K562 (cell line): ENCODE results near the gene LTA. TPM values are rescaled to one million over a fixed set of nuclear protein-coding genes. Genes with fewer than 3 reads are reported as not detected.

ENCODE experiments used
- CHCHD3 ChIP-seq: fragments of 250-450 bp; sonication (Bioruptor Pico); IDR thresholded peaks from 2 replicates; pipeline ENCODE4 v2.1.2; 2022; ENCODE audit warnings: mild to moderate bottlenecking
- DDX20 ChIP-seq: fragments of 450-650 bp; IDR thresholded peaks from 2 replicates; pipeline ENCODE4 v1.6.1; 2016; ENCODE audit warnings: missing genetic modification characterization, low read depth, mild to moderate bottlenecking, missing compliant biosample characterization, moderate library complexity
- DMBX1 ChIP-seq: fragments of 250-450 bp; sonication (Bioruptor Pico); IDR thresholded peaks from 2 replicates; pipeline ENCODE4 v1.8.0; 2022; ENCODE audit warnings: inconsistent platforms, mild to moderate bottlenecking, moderate library complexity, borderline replicate concordance
- FUS ChIP-seq: fragments of 200-400 bp; formaldehyde crosslinking; optimal IDR thresholded peaks from 2 replicates; pipeline ENCODE3; 2017; ENCODE audit warnings: low read depth, low read length
- RHOXF2B ChIP-seq: fragments of 250-450 bp; sonication (Bioruptor Pico); conservative IDR thresholded peaks from 2 replicates; pipeline ENCODE4 v1.5.1; 2021
- STAG1 ChIP-seq: sonication (generic); formaldehyde crosslinking; IDR thresholded peaks from 2 replicates; pipeline ENCODE4 v1.5.0; 2020; ENCODE audit warnings: missing genetic modification reagents, borderline replicate concordance
- polyA plus RNA-seq, 8 experiments: library from polyadenylated mRNA; depleted of rRNA in 4 of 8; stranded (reverse) in 5 of 8; unstranded in 3 of 8; fragments of >200 nt; fragmentation: Nextera tagmentation in 2 of 8; fragmentation: Illumina TruSeq in 1 of 8; extraction: Ambion mirVana in 2 of 8; extraction: Trizol in 1 of 8; gene quantifications; 2 replicates each; pipeline versions ENCODE4 v1.2.1 to v1.2.3, GENCODE V29; 2011 to 2014; ENCODE audit warnings: inconsistent platforms in 1 of 8, missing spikeins in 1 of 8
- total RNA-seq, 7 experiments: library from RNA; depleted of rRNA in 6 of 7; stranded (reverse); fragments of >200 nt in 6 of 7; fragmentation: Illumina TruSeq in 2 of 7; extraction: Trizol in 2 of 7; gene quantifications; 2 replicates each; pipeline versions ENCODE4 v1.2.1 to v1.2.3, GENCODE V29; 2011 to 2021; ENCODE audit warnings: low replicate concordance in 1 of 7
- TF ChIP-seq, protein P1 (sequence below): fragments of 450-650 bp; IDR thresholded peaks from 2 replicates; pipeline ENCODE4 v1.6.1; 2017; ENCODE audit warnings: antibody characterized with exemption, mild to moderate bottlenecking
- TF ChIP-seq, protein P2 (sequence below): sonication (generic); formaldehyde crosslinking; IDR thresholded peaks from 2 replicates; pipeline ENCODE4 v1.5.0; 2020; ENCODE audit warnings: missing genetic modification reagents
- TF ChIP-seq, protein P3 (sequence below), 2 experiments: fragments of 450-650 bp in 1 of 2; sonication (generic) in 1 of 2; formaldehyde crosslinking; conservative IDR thresholded peaks; 2 replicates each; pipeline versions ENCODE4 v1.4.0 to v1.8.1; 2020 to 2022; ENCODE audit warnings: mild to moderate bottlenecking in 1 of 2, missing genetic modification reagents in 1 of 2
- TF ChIP-seq, protein P4 (sequence below): fragments of 250-450 bp; sonication (Bioruptor Pico); IDR thresholded peaks from 2 replicates; pipeline ENCODE4 v1.5.0; 2021; ENCODE audit warnings: mild to moderate bottlenecking, borderline replicate concordance
- TF ChIP-seq, protein P5 (sequence below): fragments of 450-650 bp; IDR thresholded peaks from 2 replicates; pipeline ENCODE4 v1.6.1; 2016; ENCODE audit warnings: missing biosample characterization, missing genetic modification characterization
- TF ChIP-seq, protein P6 (sequence below): sonication (generic); formaldehyde crosslinking; IDR thresholded peaks from 2 replicates; pipeline ENCODE4 v1.8.1; 2023; ENCODE audit warnings: mild to moderate bottlenecking, missing genetic modification reagents
- TF ChIP-seq, protein P7 (sequence below): conservative IDR thresholded peaks from 2 replicates; pipeline ENCODE4 v1.6.1; 2011; ENCODE audit warnings: low read depth, mild to moderate bottlenecking, low read length; ENCODE audit not compliant: control insufficient read depth

Gene LTA
- total and polyA plus RNA-seq, 9 of the 15 experiments (the other 6 are each of a cell fraction or from before 2014, with no cell fraction given), result 0.80 TPM; not detected in 8

DNA sequence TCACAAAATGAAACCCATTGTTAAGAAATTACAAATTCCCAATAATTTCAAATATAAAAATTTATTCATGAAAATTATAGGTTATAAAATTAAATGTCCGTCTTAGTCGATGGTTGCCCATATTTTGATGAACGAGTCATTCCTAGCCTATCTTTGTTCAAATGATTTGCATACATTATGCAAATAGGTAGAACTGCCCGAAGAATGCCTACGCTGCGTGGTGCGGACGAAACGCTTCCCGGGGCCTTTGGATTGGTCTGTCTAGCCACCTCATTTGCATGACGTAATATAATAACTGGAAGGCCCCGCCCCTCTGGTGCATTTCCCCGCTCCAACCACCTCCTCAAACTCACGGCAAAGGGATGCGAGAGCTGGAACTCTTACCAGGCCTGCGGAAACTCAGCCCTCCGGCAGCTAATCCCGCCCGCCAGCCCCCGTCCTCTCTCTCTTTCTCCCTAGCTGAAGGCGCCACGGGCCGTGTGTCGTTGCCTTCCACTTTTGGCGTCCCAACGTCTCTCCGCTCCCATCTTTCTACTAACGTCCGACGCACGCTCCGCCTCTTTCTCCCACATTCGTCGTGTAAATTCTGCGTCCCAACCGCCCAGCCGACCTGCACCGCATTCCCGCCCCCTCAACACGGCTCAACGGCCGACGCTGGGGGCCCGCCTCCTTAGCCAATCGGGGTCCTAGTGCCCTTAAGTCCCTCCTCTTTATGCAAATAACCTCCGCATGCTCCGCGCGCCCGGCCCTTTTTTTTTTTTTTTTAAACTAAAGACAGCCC is 47.9 kb downstream of the LTA start (continued):
- TF ChIP-seq, protein P1, sequence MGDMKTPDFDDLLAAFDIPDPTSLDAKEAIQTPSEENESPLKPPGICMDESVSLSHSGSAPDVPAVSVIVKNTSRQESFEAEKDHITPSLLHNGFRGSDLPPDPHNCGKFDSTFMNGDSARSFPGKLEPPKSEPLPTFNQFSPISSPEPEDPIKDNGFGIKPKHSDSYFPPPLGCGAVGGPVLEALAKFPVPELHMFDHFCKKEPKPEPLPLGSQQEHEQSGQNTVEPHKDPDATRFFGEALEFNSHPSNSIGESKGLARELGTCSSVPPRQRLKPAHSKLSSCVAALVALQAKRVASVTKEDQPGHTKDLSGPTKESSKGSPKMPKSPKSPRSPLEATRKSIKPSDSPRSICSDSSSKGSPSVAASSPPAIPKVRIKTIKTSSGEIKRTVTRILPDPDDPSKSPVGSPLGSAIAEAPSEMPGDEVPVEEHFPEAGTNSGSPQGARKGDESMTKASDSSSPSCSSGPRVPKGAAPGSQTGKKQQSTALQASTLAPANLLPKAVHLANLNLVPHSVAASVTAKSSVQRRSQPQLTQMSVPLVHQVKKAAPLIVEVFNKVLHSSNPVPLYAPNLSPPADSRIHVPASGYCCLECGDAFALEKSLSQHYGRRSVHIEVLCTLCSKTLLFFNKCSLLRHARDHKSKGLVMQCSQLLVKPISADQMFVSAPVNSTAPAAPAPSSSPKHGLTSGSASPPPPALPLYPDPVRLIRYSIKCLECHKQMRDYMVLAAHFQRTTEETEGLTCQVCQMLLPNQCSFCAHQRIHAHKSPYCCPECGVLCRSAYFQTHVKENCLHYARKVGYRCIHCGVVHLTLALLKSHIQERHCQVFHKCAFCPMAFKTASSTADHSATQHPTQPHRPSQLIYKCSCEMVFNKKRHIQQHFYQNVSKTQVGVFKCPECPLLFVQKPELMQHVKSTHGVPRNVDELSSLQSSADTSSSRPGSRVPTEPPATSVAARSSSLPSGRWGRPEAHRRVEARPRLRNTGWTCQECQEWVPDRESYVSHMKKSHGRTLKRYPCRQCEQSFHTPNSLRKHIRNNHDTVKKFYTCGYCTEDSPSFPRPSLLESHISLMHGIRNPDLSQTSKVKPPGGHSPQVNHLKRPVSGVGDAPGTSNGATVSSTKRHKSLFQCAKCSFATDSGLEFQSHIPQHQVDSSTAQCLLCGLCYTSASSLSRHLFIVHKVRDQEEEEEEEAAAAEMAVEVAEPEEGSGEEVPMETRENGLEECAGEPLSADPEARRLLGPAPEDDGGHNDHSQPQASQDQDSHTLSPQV, result no peak
- TF ChIP-seq, protein P2, sequence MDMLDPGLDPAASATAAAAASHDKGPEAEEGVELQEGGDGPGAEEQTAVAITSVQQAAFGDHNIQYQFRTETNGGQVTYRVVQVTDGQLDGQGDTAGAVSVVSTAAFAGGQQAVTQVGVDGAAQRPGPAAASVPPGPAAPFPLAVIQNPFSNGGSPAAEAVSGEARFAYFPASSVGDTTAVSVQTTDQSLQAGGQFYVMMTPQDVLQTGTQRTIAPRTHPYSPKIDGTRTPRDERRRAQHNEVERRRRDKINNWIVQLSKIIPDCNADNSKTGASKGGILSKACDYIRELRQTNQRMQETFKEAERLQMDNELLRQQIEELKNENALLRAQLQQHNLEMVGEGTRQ (CRISPR knock-in tag), result no peak
- TF ChIP-seq, protein P3, sequence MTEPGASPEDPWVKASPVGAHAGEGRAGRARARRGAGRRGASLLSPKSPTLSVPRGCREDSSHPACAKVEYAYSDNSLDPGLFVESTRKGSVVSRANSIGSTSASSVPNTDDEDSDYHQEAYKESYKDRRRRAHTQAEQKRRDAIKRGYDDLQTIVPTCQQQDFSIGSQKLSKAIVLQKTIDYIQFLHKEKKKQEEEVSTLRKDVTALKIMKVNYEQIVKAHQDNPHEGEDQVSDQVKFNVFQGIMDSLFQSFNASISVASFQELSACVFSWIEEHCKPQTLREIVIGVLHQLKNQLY (CRISPR knock-in tag; conservative IDR thresholded peaks at IDR 0.05), result peak; percentile 75 to 80; a peak in 2 of 4 replicates
- TF ChIP-seq RHOXF2B (CRISPR knock-in tag) (peak; percentile 90), CHCHD3 (peak; percentile 80; the same call in 1 of the 2 replicates), DMBX1 (CRISPR knock-in tag) (0 out of 2 replicates have a peak, but pooled peaks have one; percentile 29), STAG1 (CRISPR knock-in tag) (no peak), DDX20 (no peak), FUS (no peak)
- TF ChIP-seq, protein P4, sequence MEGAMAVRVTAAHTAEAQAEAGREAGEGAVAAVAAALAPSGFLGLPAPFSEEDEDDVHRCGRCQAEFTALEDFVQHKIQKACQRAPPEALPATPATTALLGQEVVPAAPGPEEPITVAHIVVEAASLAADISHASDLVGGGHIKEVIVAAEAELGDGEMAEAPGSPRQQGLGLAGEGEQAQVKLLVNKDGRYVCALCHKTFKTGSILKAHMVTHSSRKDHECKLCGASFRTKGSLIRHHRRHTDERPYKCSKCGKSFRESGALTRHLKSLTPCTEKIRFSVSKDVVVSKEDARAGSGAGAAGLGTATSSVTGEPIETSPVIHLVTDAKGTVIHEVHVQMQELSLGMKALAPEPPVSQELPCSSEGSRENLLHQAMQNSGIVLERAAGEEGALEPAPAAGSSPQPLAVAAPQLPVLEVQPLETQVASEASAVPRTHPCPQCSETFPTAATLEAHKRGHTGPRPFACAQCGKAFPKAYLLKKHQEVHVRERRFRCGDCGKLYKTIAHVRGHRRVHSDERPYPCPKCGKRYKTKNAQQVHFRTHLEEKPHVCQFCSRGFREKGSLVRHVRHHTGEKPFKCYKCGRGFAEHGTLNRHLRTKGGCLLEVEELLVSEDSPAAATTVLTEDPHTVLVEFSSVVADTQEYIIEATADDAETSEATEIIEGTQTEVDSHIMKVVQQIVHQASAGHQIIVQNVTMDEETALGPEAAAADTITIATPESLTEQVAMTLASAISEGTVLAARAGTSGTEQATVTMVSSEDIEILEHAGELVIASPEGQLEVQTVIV, result no peak
- TF ChIP-seq, protein P5, sequence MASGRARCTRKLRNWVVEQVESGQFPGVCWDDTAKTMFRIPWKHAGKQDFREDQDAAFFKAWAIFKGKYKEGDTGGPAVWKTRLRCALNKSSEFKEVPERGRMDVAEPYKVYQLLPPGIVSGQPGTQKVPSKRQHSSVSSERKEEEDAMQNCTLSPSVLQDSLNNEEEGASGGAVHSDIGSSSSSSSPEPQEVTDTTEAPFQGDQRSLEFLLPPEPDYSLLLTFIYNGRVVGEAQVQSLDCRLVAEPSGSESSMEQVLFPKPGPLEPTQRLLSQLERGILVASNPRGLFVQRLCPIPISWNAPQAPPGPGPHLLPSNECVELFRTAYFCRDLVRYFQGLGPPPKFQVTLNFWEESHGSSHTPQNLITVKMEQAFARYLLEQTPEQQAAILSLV, result no peak
- TF ChIP-seq, protein P6, sequence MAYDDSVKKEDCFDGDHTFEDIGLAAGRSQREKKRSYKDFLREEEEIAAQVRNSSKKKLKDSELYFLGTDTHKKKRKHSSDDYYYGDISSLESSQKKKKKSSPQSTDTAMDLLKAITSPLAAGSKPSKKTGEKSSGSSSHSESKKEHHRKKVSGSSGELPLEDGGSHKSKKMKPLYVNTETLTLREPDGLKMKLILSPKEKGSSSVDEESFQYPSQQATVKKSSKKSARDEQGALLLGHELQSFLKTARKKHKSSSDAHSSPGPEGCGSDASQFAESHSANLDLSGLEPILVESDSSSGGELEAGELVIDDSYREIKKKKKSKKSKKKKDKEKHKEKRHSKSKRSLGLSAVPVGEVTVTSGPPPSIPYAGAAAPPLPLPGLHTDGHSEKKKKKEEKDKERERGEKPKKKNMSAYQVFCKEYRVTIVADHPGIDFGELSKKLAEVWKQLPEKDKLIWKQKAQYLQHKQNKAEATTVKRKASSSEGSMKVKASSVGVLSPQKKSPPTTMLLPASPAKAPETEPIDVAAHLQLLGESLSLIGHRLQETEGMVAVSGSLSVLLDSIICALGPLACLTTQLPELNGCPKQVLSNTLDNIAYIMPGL, result 0 out of 2 replicates have a peak, but pooled peaks have one; percentile 32
- TF ChIP-seq, protein P7, sequence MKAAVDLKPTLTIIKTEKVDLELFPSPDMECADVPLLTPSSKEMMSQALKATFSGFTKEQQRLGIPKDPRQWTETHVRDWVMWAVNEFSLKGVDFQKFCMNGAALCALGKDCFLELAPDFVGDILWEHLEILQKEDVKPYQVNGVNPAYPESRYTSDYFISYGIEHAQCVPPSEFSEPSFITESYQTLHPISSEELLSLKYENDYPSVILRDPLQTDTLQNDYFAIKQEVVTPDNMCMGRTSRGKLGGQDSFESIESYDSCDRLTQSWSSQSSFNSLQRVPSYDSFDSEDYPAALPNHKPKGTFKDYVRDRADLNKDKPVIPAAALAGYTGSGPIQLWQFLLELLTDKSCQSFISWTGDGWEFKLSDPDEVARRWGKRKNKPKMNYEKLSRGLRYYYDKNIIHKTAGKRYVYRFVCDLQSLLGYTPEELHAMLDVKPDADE, result no peak
